HG03460 (cell line): ENCODE results near the gene NALCN.

Experiments used
- ATAC-seq: cut with Tn5 transposase; IDR thresholded peaks from one replicate; pipeline ENCODE4 v1.9.1; 2021; ENCODE audit not compliant: unreplicated experiment

NALCN gene

GRCh38 chr13:101211261-101211660, 205.0 kb downstream of the NALCN start:
- no peak for ATAC-seq

GRCh38 chr13:101210774-101211173, 205.5 kb downstream of the NALCN start:
- no peak for ATAC-seq

GRCh38 chr13:101209206-101209893, 207.0 kb downstream of the NALCN start:
- ATAC-seq: no peak

- ATAC-seq: no peak
Measured at GRCh38 chr13:101205408-101205807, 210.9 kb downstream of the NALCN start.

GRCh38 chr13:101204270-101205020, 211.9 kb downstream of the NALCN start:
- ATAC-seq: no peak

- ATAC-seq: no peak
Measured at GRCh38 chr13:101202590-101202989, 213.7 kb downstream of the NALCN start.

- no peak for ATAC-seq
Measured at GRCh38 chr13:101190976-101191375, 225.3 kb downstream of the NALCN start.

GRCh38 chr13:101190337-101190736, 226.0 kb downstream of the NALCN start:
- ATAC-seq: no peak

GRCh38 chr13:101185606-101186005, 230.7 kb downstream of the NALCN start:
- no peak for ATAC-seq

GRCh38 chr13:101181076-101181685, 235.1 kb downstream of the NALCN start:
- no peak for ATAC-seq

GRCh38 chr13:101179021-101179420, 237.3 kb downstream of the NALCN start:
- no peak for ATAC-seq

- ATAC-seq: no peak
Measured at GRCh38 chr13:101178406-101178805, 237.9 kb downstream of the NALCN start.

- ATAC-seq: no peak
Measured at GRCh38 chr13:101170306-101170705, 246.0 kb downstream of the NALCN start.

- no peak for ATAC-seq
Measured at GRCh38 chr13:101157261-101157660, 259.0 kb downstream of the NALCN start.

- ATAC-seq: no peak
Measured at GRCh38 chr13:101155920-101156319, 260.4 kb downstream of the NALCN start.

- no peak for ATAC-seq
Measured at GRCh38 chr13:101152184-101152583, 264.1 kb downstream of the NALCN start.

GRCh38 chr13:101150998-101151397, 265.3 kb downstream of the NALCN start:
- no peak for ATAC-seq

GRCh38 chr13:101149735-101150384, 266.4 kb downstream of the NALCN start:
- ATAC-seq: no peak

- no peak for ATAC-seq
Measured at GRCh38 chr13:101146101-101146898, 270.0 kb downstream of the NALCN start.

GRCh38 chr13:101144808-101145419, 271.4 kb downstream of the NALCN start:
- ATAC-seq: peak; percentile 80
